M059J (cell line): Measurements from ENCODE around the gene CABCOCO1. TPM values are rescaled to one million over a fixed set of nuclear protein-coding genes. Genes with fewer than 3 reads are reported as not detected.
"Not testable (repeated sequence)": the region's sequence is repeated elsewhere in the genome, so short reads cannot be mapped to it uniquely, and the experiment has no call there.

Experiments used
- DNase-seq: peaks from one replicate; pipeline ENCODE4 v3.0.0-alpha.2; 2012; ENCODE audit warnings: low read depth
- total RNA-seq: library from RNA; depleted of rRNA; stranded (reverse); fragments of >200 nt; shearing (Covaris generic); gene quantifications from 2 replicates; pipeline ENCODE4 v1.2.3, GENCODE V29; 2014

Gene CABCOCO1
- total RNA-seq, 1 experiment from 2014 or later, result 3.6 TPM

- DNase-seq, result not testable (repeated sequence)
These were observed 49.4 kb downstream of the CABCOCO1 start for GRCh38 chr10:61712105-61712504.

GRCh38 chr10:61719475-61719874, 56.7 kb downstream of the CABCOCO1 start:
- not testable (repeated sequence) for DNase-seq

GRCh38 chr10:61719906-61720305, 57.2 kb downstream of the CABCOCO1 start:
- DNase-seq, result no peak

- no peak for DNase-seq
These were observed 58.7 kb downstream of the CABCOCO1 start for GRCh38 chr10:61721431-61721830.

- not testable (repeated sequence) for DNase-seq
These were observed 62.5 kb downstream of the CABCOCO1 start for GRCh38 chr10:61725221-61725620.

GRCh38 chr10:61729596-61729995, 66.9 kb downstream of the CABCOCO1 start:
- no peak for DNase-seq

- DNase-seq, result no peak
These were observed 67.9 kb downstream of the CABCOCO1 start for GRCh38 chr10:61730671-61731070.

GRCh38 chr10:61731638-61732037, 68.9 kb downstream of the CABCOCO1 start:
- no peak for DNase-seq

GRCh38 chr10:61732629-61733278, 70.0 kb downstream of the CABCOCO1 start:
- no peak for DNase-seq

- DNase-seq, result peak; percentile 65
These were observed 70.7 kb downstream of the CABCOCO1 start for GRCh38 chr10:61733358-61733940.

- DNase-seq, result no peak
These were observed 73.2 kb downstream of the CABCOCO1 start for GRCh38 chr10:61735882-61736281.

GRCh38 chr10:61737455-61737854, 74.7 kb downstream of the CABCOCO1 start:
- DNase-seq, result not testable (repeated sequence)

- no peak for DNase-seq
These were observed 80.1 kb downstream of the CABCOCO1 start for GRCh38 chr10:61742812-61743211.

- no peak for DNase-seq
These were observed 81.7 kb downstream of the CABCOCO1 start for GRCh38 chr10:61744469-61744868.

- no peak for DNase-seq
These were observed 83.6 kb downstream of the CABCOCO1 start for GRCh38 chr10:61746377-61746776.

- peak; percentile 15 for DNase-seq
These were observed 84.6 kb downstream of the CABCOCO1 start for GRCh38 chr10:61747307-61747706.

GRCh38 chr10:61749291-61749690, 86.6 kb downstream of the CABCOCO1 start:
- DNase-seq, result no peak

GRCh38 chr10:61750943-61751471, 88.3 kb downstream of the CABCOCO1 start:
- DNase-seq, result peak; percentile 81

- DNase-seq, result no peak
These were observed 88.9 kb downstream of the CABCOCO1 start for GRCh38 chr10:61751599-61751998.

- DNase-seq, result peak; percentile 91
These were observed 89.6 kb downstream of the CABCOCO1 start for GRCh38 chr10:61752111-61753011.

GRCh38 chr10:61753453-61753852, 90.7 kb downstream of the CABCOCO1 start:
- no peak for DNase-seq
